ENCODE data around the gene NID1.

Gene NID1

DNA sequence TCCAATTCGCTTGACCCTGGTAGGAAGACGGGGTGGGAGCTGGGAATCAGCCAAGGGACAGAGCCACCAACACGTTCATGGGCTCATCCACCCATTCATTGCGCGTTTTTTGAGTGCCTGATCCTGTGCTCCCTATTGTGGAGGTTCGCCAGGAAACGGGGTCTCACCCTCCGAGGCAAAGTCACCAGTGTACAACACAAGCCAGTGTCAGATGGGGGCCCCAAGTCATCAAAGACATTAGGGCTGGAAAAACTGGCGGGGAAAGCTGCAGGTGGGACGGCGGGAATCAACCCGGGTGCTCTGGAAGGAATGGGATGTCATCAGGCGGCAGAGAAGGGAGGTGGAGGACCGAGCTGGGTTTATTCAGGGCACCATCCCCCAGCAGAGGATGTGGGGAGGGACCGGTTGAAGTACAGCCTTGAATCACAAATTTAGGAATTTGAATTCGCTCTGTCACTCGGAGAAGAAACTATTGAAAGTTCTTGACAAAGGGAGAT, 667 bp upstream of the NID1 start:
- no peak for DNase-seq

DNA sequence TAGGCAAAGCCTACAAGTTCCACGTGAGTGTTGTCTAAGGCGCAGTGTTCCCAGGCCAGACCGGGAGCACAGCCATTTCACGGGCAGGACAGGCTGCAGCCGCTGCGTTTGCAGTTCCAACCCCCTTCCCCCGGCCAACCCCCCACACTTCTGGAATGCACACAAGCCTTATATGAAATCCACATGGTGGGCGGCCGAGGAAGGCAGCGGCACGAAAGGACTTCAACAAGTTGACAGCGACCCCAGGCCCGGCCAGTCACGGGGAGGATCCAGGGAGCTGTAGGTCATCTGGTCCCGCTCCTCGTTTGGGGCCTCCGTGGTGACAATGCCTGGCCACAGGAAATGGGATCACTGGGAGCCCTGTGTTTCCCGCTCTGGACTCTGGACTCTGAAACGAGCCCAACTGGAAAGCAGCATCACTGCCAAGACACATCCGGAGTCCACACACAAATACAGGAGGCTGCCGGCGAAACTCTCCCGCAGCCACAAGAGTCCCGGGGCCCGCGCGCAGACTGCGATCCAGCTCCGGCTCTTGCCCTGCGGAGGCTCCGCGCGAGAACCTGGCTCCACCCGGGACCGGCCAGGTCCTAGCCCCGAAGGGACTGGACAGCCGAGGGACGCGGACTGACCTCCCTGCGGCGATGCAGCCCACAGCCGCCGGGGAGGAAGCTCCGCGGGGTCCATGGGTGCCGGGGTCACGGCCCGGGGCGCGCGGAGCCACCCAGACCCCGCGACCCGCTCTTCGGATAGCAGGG, 794 bp downstream of the NID1 start:
- no peak for DNase-seq

DNA sequence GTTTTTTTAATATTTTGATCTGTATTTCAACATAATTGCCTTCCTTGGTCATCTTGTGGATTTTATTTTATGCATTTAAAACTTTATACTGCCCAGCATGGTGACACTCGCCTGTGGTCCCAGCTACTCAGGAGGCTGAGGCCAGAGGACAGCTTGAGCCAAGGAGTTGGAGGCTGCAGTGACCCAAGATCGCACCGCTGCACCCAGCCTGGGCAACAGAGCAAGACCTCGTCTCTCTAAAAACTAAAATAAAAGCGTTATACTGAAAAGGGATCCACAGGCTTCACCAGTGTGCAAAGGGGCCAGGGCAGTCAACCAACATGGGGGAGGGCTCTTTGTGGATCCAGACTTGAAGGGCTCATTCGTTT, 1.4 kb downstream of the NID1 start:
- no peak for DNase-seq

DNA sequence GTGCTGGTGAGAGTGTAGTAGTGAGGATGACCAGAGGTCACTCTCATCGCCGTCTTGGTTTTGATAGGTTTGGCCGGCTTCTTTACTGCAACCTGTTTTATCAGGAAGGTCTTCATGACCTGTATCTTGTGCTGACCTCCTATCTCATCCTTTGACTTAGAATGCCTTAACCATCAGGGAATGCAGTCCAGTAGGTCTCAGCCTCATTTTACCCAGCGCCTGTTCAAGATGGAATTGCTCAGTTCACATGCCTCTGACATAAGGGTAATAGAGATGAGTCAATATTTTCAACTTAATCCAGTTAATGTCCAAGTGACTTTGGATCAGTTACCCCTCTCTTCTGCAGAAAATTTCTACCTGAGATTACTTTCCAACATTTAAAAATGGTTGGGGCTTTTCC, 4.6 kb downstream of the NID1 start:
- DNase-seq: no peak

DNA sequence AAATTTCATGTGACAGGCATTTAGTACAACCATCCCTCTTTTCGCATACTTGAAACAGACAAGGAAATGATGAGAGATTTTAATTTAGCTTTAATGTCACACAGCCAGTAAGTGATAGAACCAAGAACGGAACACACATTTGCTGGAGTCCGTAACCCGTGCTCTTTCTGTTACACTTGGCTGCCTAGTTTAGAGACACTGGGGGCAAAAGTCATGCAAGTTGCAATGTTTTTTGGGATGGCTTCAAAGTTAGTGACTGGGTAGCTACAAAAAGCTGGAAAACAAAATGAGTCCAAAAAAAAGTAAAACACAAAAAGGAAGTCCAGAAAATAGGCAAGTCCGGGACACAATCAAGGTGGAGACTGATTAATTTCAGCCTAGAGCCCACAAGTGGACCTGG, 5.9 kb downstream of the NID1 start:
- no peak for DNase-seq

DNA sequence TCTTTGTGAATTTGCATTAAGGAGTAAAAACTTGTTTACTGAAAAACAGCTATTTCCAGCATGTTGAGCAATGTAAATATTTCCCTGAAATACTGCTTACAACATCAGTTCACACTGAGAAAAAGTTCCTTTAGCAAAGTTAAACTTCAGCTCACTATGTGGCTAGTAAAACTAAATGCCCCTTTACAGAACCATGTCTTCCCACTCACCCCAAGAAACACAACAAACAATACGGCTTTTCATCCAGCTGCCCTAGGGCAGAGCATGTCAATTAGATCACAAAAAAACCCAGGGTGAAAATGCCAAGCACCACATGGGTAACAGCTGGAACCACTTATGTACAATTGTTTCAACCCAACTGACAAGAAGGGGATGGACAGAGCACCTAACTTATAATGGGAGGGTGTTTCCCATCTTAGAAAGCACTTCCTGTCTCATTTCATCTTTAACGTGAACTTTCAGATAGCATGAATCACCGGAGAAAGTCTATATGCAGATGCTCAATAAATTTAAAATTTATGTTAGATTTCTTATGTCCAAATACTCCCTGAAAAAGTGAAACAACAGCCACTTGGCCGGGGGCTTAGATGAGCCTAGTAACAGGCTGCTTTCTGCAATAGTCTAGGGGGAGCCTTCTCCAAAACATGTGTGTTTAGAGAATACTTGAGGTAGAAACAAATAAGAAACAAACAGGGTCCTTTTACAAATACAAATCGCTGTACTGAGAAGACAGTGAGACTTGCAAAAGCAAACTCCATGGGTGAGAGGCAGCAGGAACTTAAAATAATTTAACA, 6.6 kb downstream of the NID1 start:
- DNase-seq: no peak

DNA sequence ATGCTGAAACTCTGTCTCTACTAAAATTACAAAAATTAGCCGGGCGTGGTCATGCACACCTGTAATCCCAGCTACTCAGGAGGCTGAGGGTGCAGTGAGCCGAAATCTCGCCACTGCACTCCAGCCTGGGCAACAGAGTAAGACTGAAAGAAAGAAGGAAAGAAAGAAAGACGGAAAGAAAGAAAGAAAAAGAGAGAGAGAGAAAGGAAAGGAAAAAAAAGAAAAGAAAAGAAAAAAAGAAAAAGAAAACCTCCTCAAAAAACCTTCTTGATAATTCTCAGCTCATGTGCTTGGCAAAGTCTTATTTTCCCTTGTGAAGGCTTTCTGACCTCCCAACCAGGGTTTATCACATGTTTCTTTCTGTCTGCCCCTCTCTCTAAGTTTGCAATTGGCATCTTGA, 7.3 kb downstream of the NID1 start:
- DNase-seq: no peak

DNA sequence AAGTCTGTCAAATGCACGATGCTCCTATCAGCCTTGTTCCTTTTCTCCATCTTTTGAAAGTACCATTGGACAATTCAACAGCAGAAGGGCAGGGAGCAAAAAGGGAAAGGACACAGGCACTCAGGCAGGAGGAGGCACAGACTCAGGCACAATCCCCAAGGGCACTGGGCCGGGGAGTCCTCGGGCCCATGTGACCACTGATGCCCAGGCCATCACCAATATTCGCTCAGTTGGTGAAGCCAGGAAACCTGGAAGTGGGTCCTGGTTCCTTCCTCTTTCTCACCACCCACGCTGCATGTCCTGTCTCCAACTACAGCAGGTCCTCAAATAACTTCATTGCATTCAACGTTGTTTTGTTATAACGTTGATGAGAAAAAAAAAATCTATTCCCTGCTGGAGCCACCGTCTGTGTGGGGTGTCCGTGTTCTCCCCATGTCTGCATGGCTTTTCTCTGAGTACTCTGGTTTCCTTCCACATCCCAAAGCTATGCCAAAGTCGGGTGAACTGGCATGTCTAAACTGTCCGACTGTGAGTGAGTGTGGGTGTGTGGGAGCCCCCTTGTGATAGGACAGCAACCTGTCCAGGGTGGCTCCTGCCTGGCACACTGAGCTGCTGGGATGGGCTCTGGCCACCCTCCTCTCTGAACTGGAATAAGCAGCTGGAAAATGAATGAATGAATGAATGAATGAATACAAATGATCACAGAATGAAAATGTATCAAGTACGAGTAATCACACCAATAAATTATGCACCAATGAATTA, 12.5 kb downstream of the NID1 start:
- no peak for DNase-seq

DNA sequence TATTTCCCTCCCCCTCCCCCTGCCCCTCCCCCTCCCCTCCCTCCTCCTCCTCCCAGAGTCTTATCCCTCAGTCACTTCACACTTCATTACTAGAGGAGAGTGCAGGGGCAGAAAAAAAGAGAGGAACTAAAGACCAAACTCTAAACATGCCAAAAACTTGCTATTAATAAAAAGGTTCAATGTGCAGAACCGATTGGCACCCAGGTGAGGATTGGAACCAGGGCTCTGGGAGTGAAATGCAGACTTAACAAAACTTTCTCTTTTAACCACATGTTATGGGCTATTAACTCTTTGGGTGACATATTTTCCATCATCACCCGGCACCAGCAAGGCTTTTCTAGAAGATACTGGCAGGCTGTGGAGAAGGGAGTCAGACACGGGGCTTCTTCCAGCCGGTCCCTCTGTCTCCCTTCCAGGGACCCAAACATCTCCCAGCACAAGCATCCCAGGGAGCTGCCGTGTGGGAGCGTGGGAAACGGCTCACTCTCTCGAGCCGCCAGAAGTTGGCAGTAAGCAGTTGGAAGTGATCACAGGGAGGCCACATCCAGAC, 13.6 kb downstream of the NID1 start:
- DNase-seq: no peak

DNA sequence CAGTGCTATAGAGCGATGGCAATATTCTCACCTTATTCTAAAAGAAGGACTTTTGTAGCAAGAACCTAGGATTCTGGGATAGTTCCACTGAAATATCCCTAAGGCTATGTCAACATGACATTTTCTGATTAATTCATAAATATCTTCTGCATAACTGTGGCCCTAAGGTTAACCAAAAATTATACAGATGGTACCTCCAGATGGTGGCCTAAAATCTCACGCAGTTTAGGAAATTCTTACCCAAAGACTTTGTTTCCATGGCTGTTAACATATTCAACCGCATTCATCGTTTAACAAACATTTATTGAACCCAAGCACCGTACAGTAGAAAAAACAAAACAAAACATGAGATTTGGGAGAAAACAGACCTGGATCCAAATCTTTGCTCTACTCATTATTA, 19.1 kb downstream of the NID1 start:
- no peak for DNase-seq

DNA sequence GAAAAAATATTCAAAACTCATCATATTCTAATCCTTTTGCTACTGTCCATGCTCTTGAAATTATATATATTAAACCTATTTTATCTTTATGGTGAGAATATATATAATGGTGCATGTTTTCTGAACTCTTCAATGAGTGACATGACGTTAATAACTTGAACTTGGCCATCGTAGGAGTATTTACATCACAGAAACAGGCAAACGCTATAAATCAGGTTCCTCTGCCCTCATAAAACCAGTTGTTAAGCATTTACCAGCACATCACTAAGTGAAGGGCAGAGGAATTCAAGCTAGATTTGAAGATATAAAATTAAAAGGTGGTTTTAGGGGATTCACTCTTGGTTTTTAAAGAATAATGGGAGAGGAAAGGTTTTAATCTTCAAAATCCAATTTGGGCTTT, 20.5 kb downstream of the NID1 start:
- no peak for DNase-seq

DNA sequence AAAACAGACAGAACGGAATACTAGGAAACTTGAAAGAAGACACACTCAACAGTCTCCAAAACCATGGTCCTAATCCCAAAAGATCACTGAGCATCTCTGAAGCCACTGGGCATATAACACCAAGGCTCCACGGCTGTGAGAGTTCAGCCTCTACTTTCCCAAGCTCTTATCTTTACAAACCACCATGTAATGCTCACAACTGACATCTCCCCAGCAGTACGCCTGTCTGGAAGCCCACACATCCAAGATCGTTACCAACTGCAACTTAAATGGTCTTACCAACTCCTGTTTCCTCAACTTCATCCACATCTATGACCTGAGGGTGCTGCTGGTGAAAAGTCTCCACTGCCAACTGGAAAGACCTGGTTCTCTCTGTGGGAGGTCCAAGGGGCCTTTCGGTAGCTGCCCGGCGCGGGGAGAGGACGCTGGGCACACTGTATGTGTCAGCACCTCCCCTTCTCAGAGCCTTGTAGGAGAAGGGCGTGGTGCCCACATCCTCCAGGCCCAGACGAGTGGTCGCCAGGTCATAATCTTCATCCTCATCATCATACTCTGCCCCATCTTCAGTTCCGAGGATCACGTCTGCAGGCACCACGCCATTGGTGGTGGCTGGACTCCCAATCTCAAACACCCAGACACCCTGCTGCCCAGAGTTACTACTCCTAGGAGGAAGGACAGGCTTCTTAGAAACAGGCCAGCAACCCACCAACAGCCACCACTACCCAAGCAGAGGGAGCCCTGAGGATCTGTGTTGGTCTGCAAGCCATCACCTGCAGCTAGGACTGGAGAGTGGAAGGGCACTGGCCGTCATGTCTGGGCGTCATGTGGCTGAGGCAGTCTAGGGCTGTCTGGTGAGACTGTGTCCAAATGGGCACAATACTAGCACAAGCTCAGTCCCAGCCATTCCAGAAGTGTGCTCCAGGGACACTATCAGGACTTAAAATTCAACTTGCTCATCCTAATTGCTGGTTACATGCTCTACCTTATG, 23.0 kb downstream of the NID1 start:
- no peak for DNase-seq

DNA sequence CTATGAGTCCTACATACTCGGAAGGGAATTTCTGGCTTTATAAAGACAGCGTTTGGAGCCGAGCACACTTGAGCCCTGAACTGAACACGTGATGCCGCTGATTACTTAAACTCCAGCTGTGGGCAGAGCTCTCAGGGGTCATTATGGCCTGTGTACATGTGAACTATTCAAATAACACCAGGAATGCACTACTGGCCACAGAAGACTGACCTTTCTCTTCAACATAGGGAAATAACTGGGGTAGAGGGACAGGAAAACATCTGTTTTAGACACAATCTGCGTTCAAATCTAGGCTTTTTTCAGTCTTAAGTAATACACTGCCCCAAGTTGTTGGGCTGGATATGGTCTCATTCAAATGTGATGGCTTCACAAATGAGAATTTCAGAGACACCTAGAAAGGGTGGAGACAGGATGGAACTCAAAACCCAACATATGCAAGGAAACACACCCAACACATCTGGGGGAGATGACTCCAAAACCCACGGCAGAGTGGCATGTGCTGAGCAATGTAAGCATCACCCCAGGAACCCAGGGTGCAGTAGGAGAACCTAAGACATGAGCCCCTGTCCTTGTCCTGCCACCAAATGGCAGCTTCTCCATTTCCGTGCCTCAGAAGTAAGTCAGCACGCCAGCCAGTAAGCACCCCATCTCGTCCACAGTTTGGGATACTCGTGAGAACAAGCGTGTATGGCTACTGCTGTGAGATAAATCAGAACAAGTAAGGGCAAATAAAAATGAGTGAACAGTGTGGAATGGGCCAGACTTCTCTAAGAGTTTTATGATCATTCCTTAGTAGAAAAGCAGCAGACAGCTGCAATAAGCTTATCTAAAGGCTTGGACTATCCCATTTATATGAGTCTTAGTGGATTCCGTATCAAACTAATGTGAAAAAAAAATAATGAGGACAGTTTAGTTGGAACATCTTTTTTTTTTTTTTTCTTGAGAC, 24.9 kb downstream of the NID1 start:
- DNase-seq: no peak

DNA sequence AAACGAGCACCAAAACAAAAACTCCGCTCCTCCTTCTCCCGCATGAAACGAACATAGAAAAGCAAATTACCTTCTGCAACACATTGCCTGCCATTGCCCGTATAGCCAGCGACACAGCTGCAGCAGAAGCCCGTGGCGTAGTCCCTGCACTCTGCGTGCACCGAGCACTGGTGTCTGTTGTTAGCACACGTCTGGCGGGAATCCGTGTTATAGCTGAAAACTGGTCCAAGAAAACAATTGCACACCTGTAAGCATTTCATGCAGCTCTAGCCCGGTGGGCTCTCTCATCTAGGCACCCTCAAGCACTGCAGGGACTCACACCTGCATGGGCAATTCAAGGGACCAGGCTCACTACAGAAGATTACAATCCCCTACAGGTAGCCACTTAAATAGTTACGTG, 26.9 kb downstream of the NID1 start:
- no peak for DNase-seq

DNA sequence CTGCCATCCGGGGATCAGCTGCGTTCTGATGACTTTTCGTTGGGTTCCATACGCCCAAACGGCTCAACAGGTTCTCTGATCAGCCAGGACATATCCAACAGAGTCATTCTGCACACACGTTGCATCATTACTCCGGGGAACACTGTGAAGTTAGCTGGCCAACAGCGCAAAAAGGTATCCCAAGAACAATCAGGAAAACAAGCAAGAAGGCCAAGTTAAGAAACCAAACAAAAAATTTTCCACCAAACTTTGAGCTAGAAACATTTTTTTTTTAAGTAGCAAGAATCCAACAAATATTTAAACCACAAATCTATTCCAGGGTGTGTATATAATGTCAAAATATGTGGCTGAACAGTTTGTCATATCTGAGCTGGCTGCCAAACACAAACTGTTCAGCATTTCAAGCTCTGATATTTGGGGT, 29.2 kb downstream of the NID1 start:
- DNase-seq: no peak

DNA sequence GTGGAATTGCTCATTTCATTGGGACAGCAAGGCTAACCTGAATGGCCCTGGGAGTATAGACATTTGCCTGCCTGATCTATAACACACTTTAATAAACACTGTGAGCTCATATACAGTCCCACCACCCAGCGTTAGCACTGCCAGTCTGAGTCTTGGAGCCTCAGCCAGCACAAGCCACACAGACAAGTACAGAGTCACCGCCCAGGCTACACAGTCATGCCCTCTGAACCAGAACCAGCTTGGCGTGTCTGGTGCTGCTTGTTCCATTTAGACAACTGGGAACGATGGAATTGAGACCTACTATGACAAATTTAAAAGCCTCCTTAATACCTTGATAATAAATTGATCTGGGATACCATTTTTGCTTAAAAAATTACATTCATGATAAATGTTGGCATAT, 31.6 kb downstream of the NID1 start:
- no peak for DNase-seq

DNA sequence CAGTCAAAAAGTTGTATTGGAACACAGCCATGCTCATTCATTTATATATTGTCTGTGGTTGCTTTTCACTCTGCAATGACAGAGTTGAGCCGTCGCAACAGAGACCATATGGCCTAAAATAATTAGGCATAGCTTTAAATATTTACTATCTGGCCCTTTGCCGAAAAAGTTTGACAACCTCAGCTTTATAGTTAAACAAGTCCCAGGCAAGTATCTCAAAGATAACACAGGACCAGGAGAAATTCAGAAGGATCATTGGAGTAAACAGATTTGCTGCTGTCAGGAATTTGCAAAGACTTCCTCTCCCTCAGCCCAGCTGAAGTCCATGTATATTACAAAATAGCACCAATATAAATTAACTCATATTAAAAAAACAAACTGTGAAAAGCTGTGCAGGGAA, 34.4 kb downstream of the NID1 start:
- no peak for DNase-seq

DNA sequence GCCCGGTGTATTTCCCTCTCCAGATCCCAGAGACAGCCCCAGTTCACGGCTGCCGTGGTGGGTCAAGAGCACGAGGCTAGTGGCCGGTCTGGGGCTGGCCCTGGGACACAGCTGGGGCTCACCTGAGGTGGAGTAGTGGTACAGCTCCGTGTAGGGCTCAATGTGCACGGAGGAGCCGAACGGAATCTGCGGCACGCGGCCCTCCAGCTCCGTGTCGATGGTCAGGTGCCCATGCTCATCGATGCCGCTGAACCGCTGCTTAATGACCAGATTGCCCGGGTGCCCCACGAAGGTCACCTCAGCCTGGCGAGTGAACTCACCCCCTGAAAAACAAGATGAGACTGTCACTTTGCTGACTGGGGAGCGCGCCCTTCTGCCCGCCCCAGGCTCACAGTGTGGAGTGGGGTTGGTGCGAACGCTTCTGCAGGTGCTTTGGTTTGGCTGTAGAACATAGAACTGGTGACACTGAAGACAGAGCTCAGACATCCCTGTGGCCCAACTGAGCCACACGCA, 35.4 kb downstream of the NID1 start:
- DNase-seq: no peak

DNA sequence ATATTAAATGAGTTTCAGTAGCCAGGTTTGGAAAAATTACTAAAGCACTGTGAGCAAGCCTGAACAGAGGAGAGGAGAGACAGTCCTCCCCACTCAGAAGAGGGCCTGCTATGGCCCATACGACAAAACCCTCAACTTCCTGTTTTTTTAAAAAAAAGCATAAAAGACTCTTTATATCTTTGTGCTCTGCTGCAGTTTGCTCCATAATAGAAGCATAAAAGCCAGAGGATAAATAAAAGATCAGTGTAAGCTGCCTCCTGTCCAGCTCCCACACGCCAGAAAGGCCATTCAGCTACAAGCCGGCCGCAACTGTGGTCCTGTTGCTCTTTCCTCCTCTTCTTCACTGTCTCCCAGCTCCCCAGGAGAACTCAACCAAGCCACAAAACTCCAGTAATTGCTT, 37.8 kb downstream of the NID1 start:
- DNase-seq: no peak

DNA sequence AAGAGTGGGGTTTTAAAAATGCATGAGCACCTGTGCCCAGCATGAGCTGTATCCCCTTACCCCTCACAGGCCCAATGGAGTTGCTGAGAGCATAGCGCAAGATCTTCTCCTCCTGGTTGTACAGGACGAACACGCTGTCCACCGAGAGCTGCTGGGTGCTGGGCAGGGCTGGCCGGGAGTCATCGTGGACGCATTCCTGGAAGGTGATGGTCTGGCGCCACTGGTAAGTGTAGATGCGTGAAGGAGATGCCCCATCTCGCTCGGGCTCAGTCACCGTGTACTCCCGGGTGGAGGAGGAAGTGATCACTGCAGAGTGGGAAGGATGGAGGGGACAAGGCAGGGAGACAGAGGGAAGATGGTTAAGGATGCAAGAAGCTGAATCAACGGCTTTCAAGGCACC, 39.1 kb downstream of the NID1 start:
- no peak for DNase-seq

DNA sequence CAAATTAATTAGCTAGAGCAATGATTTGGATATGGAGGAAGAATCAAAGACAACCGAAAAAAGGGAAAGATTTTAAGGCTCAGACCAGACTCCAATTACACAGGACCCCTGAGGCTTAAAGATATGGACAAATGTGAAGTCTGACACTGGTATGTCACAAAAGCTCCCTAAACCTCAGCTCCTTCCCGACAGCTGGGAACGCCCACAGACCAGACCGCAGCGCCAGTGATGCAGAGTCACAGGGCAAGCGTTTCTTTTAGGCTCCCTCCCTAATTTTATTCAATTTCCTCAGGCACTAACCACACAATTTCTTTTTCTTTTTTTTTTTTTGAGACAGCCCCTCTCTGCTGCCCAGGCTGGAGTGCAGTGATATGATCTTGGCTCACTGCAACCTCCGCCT, 40.2 kb downstream of the NID1 start:
- no peak for DNase-seq

Data from NCI-H1436 (cell line).